ENCODE results near the gene RAB11FIP4. TPM values are rescaled to one million over a fixed set of nuclear protein-coding genes. Genes with fewer than 3 reads are reported as not detected.

Gene RAB11FIP4
- total RNA-seq, 4 donors from 2014 or later = 0.47 to 14.1 (median 1.9) TPM

GRCh38 chr17:31416503-31416923, 25.0 kb downstream of the RAB11FIP4 start:
- Histone ChIP-seq H3K36me3 (no peaks in the 10 kb centered on the region), H3K4me3 (no peak overlapping the region), H3K27ac (peak overlapping the region in 2 of 4 donors; percentile 31 to 57), H3K27me3 (peaks cover 21% of the 10 kb centered on the region), H3K4me1 (peaks cover 0 to 7% (median 0%) of the 10 kb centered on the region in 3 donors), H3K9me3 (no peaks in the 10 kb centered on the region)
- TF ChIP-seq POLR2A (IDR thresholded peaks at IDR 0.05) (no peak), CTCF (IDR thresholded peaks at IDR 0.05) (no peak), POLR2AphosphoS5 (IDR thresholded peaks at IDR 0.05) (no peak), EP300 (IDR thresholded peaks at IDR 0.05) (no peak)
- 40 to 63% methylated on average over 4 of the region's 10 CpGs for WGBS, 2 donors (ENCODE audit: low coverage in 1 of 2)
- ATAC-seq = no peak

DNA sequence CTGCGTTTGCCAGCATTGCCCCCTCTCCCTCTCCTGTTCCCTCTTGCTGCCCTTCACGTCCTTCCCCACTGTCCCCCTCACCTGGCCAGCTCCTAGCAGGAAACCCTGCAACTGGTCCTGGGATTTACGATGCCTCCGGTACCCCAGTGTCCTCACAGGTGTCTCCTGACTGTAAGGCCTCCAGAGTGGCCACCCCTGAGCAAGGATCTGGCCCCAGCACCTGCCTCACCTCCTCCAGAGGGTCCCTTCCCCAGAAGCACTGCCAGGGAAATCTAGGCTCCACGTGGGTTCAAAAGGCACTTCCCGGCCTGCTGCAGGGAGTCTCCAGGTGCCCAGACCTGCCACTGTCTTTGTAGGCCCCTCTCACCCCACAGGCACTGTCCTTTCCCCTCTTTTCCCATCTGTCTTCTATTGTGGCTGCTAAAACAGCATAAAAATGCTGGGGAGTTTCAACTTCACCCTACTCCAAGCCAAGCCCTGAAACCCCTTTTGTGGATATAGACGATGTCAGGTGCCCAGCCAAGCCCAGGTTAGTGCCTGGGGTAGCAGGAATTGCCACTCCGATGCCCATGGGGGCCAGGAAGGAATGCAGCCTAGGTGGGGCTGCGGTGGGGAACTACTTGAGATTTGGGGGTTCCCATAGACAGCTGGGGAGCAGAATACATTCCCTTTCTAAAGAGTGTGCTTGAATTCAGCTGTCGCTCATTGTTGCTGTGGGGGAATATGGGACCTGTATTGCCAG, 25.7 kb downstream of the RAB11FIP4 start:
- 74 to 82% methylated on average over 2 to 8 of the region's 10 CpGs for WGBS, 2 donors (ENCODE audit: low coverage in 1 of 2)
- Histone ChIP-seq H3K4me1 (peaks cover 0 to 7% (median 0%) of the 10 kb centered on the region in 3 donors), H3K9me3 (no peaks in the 10 kb centered on the region), H3K27ac (peak overlapping the region in 2 of 4 donors; percentile 31 to 57), H3K4me3 (no peak overlapping the region), H3K27me3 (peaks cover 21% of the 10 kb centered on the region), H3K36me3 (no peaks in the 10 kb centered on the region)
- TF ChIP-seq CTCF (IDR thresholded peaks at IDR 0.05) = no peak
- no peak for TF ChIP-seq EP300 (IDR thresholded peaks at IDR 0.05)
- no peak for TF ChIP-seq POLR2AphosphoS5 (IDR thresholded peaks at IDR 0.05)
- no peak for TF ChIP-seq POLR2A (IDR thresholded peaks at IDR 0.05)
- ATAC-seq = no peak

DNA sequence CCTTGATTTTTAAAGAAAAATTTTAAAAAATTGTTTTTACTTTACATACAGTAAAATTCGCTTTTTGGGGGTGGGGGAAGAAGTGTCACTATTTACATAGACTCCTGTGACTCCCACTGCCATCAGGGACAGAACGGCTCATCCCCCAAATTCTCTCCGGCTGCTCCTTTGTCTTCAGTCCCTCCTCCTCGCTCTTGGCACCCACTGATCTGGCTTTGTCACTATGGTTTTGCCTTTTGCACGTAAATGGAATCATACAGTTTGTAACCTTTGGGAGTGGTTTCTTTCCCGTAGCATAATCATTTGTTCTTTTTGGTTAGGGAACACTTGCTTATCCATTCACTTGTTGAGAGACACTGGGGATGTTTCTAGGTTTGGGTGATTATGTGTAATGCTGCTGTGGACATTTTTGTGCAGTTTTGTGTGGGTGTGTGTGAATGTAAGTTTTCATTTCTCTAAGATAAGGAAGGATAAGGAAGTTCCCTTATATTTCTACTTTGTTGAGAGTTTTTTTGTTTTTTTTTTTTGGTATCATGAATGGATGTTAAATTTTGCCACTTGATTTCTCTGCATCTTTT, 27.4 kb downstream of the RAB11FIP4 start:
- H3K9me3 ChIP-seq = peaks cover 0 to 12% (median 0%) of the 10 kb centered on the region in 3 donors
- H3K27me3 ChIP-seq = peaks cover 24% of the 10 kb centered on the region
- peaks cover 0 to 7% (median 0%) of the 10 kb centered on the region in 3 donors for H3K4me1 ChIP-seq
- no peaks in the 10 kb centered on the region for H3K36me3 ChIP-seq
- H3K27ac ChIP-seq = no peak overlapping the region
- TF ChIP-seq POLR2A (IDR thresholded peaks at IDR 0.05) = no peak
- TF ChIP-seq EP300 (IDR thresholded peaks at IDR 0.05) = no peak
- no peak for TF ChIP-seq POLR2AphosphoS5 (IDR thresholded peaks at IDR 0.05)
- TF ChIP-seq CTCF (IDR thresholded peaks at IDR 0.05) = no peak
- H3K4me3 ChIP-seq = no peak overlapping the region
- WGBS, 2 donors (ENCODE audit: low coverage in 1 of 2) = 29 to 33% methylated on average over 6 of the region's 6 CpGs
- no peak for ATAC-seq

- WGBS, 2 donors (ENCODE audit: low coverage in 1 of 2) = 83 to 92% methylated on average over 3 of the region's 3 CpGs
- no peak for ATAC-seq
Observed at GRCh38 chr17:31422443-31422842, 31.0 kb downstream of the RAB11FIP4 start.

More at GRCh38 chr17:31422443-31422842, 31.0 kb downstream of the RAB11FIP4 start:
- peaks cover 0 to 10% (median 0%) of the 10 kb centered on the region in 3 donors for H3K4me1 ChIP-seq
- TF ChIP-seq POLR2AphosphoS5 (IDR thresholded peaks at IDR 0.05) (no peak), EP300 (IDR thresholded peaks at IDR 0.05) (no peak), CTCF (IDR thresholded peaks at IDR 0.05) (no peak)
- H3K36me3 ChIP-seq = no peaks in the 10 kb centered on the region
- H3K4me3 ChIP-seq = no peak overlapping the region
- H3K27ac ChIP-seq = no peak overlapping the region
- peaks cover 44% of the 10 kb centered on the region for H3K27me3 ChIP-seq
- peaks cover 0 to 12% (median 0%) of the 10 kb centered on the region in 3 donors for H3K9me3 ChIP-seq

Measured in gastroesophageal sphincter (tissue), 4 donors.